Esophagus squamous epithelium (tissue), 5 donors: Measurements from ENCODE around the gene OR10H5. TPM values are rescaled to one million over a fixed set of nuclear protein-coding genes. Genes with fewer than 3 reads are reported as not detected.
"Not testable (repeated sequence)": the region's sequence is repeated elsewhere in the genome, so short reads cannot be mapped to it uniquely, and the experiment has no call there.

Experiments
- DNase-seq: peaks from one replicate; lab custom pipeline; 2025; lab: John Stamatoyannopoulos, UW
- H3K27ac ChIP-seq, 4 donors: fragments of 200-600 bp; sonication (generic); one replicate each; pipeline ENCODE4 v1.5.1; 2016 to 2019; ENCODE audit warnings: mild to moderate bottlenecking in 1 of 4
- H3K27me3 ChIP-seq, 4 donors: fragments of 200-600 bp; sonication (generic); 1 replicate in 3 of 4; 2 replicates in 1 of 4; pipeline versions ENCODE4 v1.5.1 to v1.6.0; 2017 to 2021; ENCODE audit warnings: antibody characterized with exemption in 1 of 4
- H3K36me3 ChIP-seq, 3 donors: fragments of 200-600 bp; sonication (generic); one replicate each; pipeline ENCODE4 v1.5.1; 2016 to 2019
- H3K4me1 ChIP-seq, 3 donors: fragments of 200-600 bp; sonication (generic); one replicate each; pipeline ENCODE4 v1.5.1; 2017 to 2019
- H3K4me3 ChIP-seq, 4 donors: fragments of 200-600 bp; sonication (generic); 1 replicate in 3 of 4; 2 replicates in 1 of 4; pipeline ENCODE4 v1.5.1; 2016 to 2019; ENCODE audit warnings: mild to moderate bottlenecking in 2 of 4, moderate library complexity in 1 of 4
- H3K9me3 ChIP-seq, 3 donors: fragments of 200-600 bp; sonication (generic); one replicate each; pipeline ENCODE4 v1.5.1; 2016 to 2019
- CTCF ChIP-seq, 6 experiments: fragments of 450-650 bp in 4 of 6; fragments of 200-600 bp in 2 of 6; sonication (generic) in 2 of 6; IDR thresholded peaks; one replicate each; pipeline ENCODE4 v1.5.1; 2016 to 2019; ENCODE audit warnings: antibody characterized with exemption in 6 of 6, mild to moderate bottlenecking in 4 of 6, moderate library complexity in 4 of 6
- POLR2A ChIP-seq, 4 donors: fragments of 450-650 bp; IDR thresholded peaks; one replicate each; pipeline ENCODE4 v1.6.1; 2017; ENCODE audit warnings: antibody characterized with exemption in 4 of 4, mild to moderate bottlenecking in 4 of 4, moderate library complexity in 3 of 4
- WGBS, 2 donors: methylation state at CpG; one replicate each; pipeline ENCODE4 v1.1.5; 2018; 5-methylcytosine and 5-hydroxymethylcytosine counted together
- intact Hi-C: fragments of 100-400 bp; cut with DNase I; formaldehyde crosslinking; loops from one replicate; pipeline ENCODE4 v1.15.0; 2022
- total RNA-seq, 4 donors: library from RNA; depleted of rRNA; stranded (reverse); fragments of >200 nt; gene quantifications; one replicate each; pipeline ENCODE4 v1.1.0, GENCODE V29; 2016
- donor health status: DM: yes; HTN: yes; CAD: no.

OR10H5 gene
- total RNA-seq, 4 donors from 2014 or later: not detected

- no peak for TF ChIP-seq POLR2A (IDR thresholded peaks at IDR 0.05)
- no peak for DNase-seq
- peaks cover 0 to 9% (median 0%) of the 10 kb centered on the region in 4 donors for H3K27me3 ChIP-seq
- 60 to 68% methylated on average over 2 of the region's 2 CpGs for WGBS, 2 donors
- H3K4me1 ChIP-seq: peaks cover 0 to 21% (median 0%) of the 10 kb centered on the region in 3 donors
- no peak overlapping the region for H3K27ac ChIP-seq
- no peak overlapping the region for H3K4me3 ChIP-seq
- intact Hi-C loops: no loop called here
- H3K36me3 ChIP-seq: no peaks in the 10 kb centered on the region
- no peaks in the 10 kb centered on the region for H3K9me3 ChIP-seq
Measured at GRCh38 chr19:15840833-15841232, 53.4 kb downstream of the OR10H5 start.

- Histone ChIP-seq H3K9me3 (no peaks in the 10 kb centered on the region), H3K4me3 (no peak overlapping the region), H3K27me3 (peaks cover 0 to 14% (median 0%) of the 10 kb centered on the region in 4 donors), H3K27ac (no peak overlapping the region), H3K4me1 (peaks cover 0 to 13% (median 0%) of the 10 kb centered on the region in 3 donors), H3K36me3 (no peaks in the 10 kb centered on the region)
- intact Hi-C loops: no loop called here
- 63 to 64% methylated on average over 9 to 11 of the region's 11 CpGs for WGBS, 2 donors
- DNase-seq: no peak
- TF ChIP-seq CTCF (IDR thresholded peaks at IDR 0.05): peak in 2 of 6 experiments; percentile 4 to 18
- no peak for TF ChIP-seq POLR2A (IDR thresholded peaks at IDR 0.05)
Measured at GRCh38 chr19:15841875-15842569, 54.6 kb downstream of the OR10H5 start.

GRCh38 chr19:15843203-15843893 is 55.9 kb downstream of the OR10H5 start:
- intact Hi-C loops: no loop called here
- no peak for DNase-seq
- Histone ChIP-seq H3K4me1 (peaks cover 0 to 1% (median 0%) of the 10 kb centered on the region in 3 donors), H3K27me3 (peaks cover 0 to 18% (median 0%) of the 10 kb centered on the region in 4 donors), H3K4me3 (no peak overlapping the region), H3K36me3 (no peaks in the 10 kb centered on the region), H3K27ac (no peak overlapping the region), H3K9me3 (no peaks in the 10 kb centered on the region)
- WGBS, 2 donors: 30 to 42% methylated on average over 5 of the region's 5 CpGs
- TF ChIP-seq POLR2A (IDR thresholded peaks at IDR 0.05) (no peak), CTCF (IDR thresholded peaks at IDR 0.05) (no peak)

GRCh38 chr19:15843894-15844222 is 56.4 kb downstream of the OR10H5 start:
- WGBS, 2 donors: 68 to 86% methylated on average over 5 to 8 of the region's 8 CpGs
- intact Hi-C loops, DNase-seq, H3K9me3 ChIP-seq, H3K4me3 ChIP-seq, H3K27ac ChIP-seq, H3K36me3 ChIP-seq, H3K4me1 ChIP-seq: not testable (repeated sequence)
- peaks cover 0 to 18% (median 0%) of the 10 kb centered on the region in 4 donors for H3K27me3 ChIP-seq

- H3K4me1 ChIP-seq: no peaks in the 10 kb centered on the region
- H3K27ac ChIP-seq: no peak overlapping the region
- peaks cover 0 to 18% (median 0%) of the 10 kb centered on the region in 4 donors for H3K27me3 ChIP-seq
- DNase-seq: no peak
- H3K36me3 ChIP-seq: no peaks in the 10 kb centered on the region
- no peaks in the 10 kb centered on the region for H3K9me3 ChIP-seq
- TF ChIP-seq CTCF (IDR thresholded peaks at IDR 0.05) (no peak), POLR2A (IDR thresholded peaks at IDR 0.05) (no peak)
- 77 to 90% methylated on average over 6 of the region's 6 CpGs for WGBS, 2 donors
- intact Hi-C loops: no loop called here
- no peak overlapping the region for H3K4me3 ChIP-seq
Measured at GRCh38 chr19:15846923-15847322, 59.5 kb downstream of the OR10H5 start.

- DNase-seq: no peak
- Histone ChIP-seq H3K4me1 (no peaks in the 10 kb centered on the region), H3K27ac (no peak overlapping the region), H3K36me3 (no peaks in the 10 kb centered on the region), H3K9me3 (no peaks in the 10 kb centered on the region), H3K27me3 (peaks cover 0 to 14% (median 0%) of the 10 kb centered on the region in 4 donors), H3K4me3 (no peak overlapping the region)
- WGBS, 2 donors: 76 to 82% methylated on average over 3 of the region's 3 CpGs
- intact Hi-C loops: no loop called here
- TF ChIP-seq POLR2A (IDR thresholded peaks at IDR 0.05): no peak
- no peak for TF ChIP-seq CTCF (IDR thresholded peaks at IDR 0.05)
Measured at GRCh38 chr19:15850385-15850784, 62.9 kb downstream of the OR10H5 start.
